Measurements from ENCODE around the gene PA2G4.
A peak's percentile ranks its signal among the peaks of the same experiment; 100 is the strongest.

The PA2G4 gene

DNA sequence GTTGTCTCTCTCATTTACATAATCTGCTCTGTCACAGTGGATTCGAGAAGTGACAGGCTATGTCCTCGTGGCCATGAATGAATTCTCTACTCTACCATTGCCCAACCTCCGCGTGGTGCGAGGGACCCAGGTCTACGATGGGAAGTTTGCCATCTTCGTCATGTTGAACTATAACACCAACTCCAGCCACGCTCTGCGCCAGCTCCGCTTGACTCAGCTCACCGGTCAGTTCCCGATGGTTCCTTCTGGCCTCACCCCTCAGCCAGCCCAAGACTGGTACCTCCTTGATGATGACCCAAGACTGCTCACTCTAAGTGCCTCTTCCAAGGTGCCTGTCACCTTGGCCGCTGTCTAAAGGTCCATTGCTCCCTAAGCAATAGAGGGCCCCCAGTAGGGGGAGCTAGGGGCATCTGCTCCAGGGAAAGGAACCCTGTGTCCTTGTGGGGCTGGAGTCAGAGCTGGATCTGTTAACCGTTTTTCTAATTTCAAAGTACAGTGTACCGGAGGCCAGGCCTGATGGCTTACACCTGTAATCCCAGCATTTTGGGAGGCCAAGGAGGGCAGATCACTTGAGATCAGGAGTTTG lies 19.3 kb upstream of the PA2G4 start:
- DNase-seq (ENCODE audit: low read depth), result no peak
- 0 out of 2 replicates have a peak, but pooled peaks have one; percentile 7 for TF ChIP-seq CTCF (IDR thresholded peaks at IDR 0.05; ENCODE audit: control insufficient read depth, extremely low read depth, insufficient read depth)
- H3K4me3 ChIP-seq (ENCODE audit: low read depth, low read length), result no peak overlapping the region

DNA sequence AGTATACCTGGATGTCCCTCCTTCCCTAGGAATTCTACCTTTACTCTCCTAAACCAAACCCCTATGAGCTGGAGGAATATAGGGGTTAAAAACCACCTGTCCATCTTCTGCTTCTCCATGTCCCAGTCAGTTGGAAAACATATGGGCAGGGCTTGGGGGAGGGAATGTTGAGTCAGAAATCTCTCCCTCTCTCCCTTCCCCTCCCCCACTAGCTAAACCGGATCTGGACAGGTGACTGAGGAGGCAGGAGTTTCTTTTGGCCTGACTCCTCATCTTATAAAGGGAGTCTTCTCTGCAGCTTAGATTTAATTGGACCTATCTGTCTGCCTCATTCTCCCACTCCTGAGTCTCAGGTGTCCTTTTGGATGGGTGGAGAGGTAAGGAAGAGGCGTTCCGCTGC lies 18.3 kb upstream of the PA2G4 start:
- DNase-seq (ENCODE audit: low read depth), result peak; percentile 95
- TF ChIP-seq CTCF (IDR thresholded peaks at IDR 0.05; ENCODE audit: control insufficient read depth, extremely low read depth, insufficient read depth), result no peak
- H3K4me3 ChIP-seq (ENCODE audit: low read depth, low read length), result peak overlapping the region; percentile 29

DNA sequence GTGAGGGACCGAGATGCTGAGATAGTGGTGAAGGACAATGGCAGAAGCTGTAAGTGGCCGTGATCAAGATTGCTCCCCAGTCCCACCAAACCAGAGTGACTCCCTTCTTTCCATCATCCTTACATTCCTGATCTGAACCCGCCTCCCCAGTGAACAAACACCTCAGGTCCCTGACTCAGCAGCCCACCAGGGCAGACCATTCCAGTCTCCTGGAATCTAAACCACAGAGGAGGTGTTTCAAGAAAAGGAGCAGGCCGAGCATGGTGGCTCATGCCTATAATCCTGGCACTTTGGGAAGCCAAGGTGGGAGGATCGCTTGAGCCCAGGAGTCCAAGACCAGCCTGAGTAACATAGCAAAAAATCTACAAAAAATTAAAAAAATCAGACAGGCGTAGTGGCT lies 17.8 kb upstream of the PA2G4 start:
- no peak for DNase-seq (ENCODE audit: low read depth)
- no peak for TF ChIP-seq CTCF (IDR thresholded peaks at IDR 0.05; ENCODE audit: control insufficient read depth, extremely low read depth, insufficient read depth)
- peak overlapping the region; percentile 29 for H3K4me3 ChIP-seq (ENCODE audit: low read depth, low read length)

DNA sequence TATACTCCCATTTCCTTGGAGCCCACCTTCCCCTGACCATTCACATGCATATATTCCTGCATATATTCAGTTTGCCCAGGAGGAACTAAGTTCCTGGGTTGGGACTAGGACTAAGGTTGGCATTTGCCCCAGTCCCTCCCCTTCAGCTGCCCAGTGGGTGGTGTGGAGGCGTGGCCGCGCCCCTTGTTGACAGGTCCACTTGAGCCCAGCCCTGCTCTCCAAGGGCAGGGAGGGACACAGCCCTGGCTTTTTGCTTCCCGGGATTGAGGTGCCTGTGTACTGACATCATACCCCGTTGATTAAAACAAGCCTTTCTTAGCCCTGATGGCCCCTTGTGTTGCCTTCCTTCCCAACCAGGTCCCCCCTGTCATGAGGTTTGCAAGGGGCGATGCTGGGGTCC lies 17.1 kb upstream of the PA2G4 start:
- no peak overlapping the region for H3K4me3 ChIP-seq (ENCODE audit: low read depth, low read length)
- no peak for TF ChIP-seq CTCF (IDR thresholded peaks at IDR 0.05; ENCODE audit: control insufficient read depth, extremely low read depth, insufficient read depth)
- peak; percentile 67 for DNase-seq (ENCODE audit: low read depth)

DNA sequence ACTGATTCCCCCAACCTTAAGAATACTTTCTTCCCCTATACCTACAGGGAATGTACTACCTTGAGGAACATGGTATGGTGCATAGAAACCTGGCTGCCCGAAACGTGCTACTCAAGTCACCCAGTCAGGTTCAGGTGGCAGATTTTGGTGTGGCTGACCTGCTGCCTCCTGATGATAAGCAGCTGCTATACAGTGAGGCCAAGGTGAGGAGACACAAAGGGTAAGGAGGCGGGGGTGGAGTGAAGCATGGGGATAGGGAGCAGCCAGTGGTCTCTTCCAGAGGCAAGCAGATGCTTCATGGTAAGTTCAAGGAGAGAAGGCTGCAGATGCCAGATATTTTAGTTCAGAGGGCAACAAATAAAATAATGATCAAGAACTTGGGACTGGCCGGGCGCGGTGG lies 6.6 kb upstream of the PA2G4 start:
- no peak for DNase-seq (ENCODE audit: low read depth)
- H3K4me3 ChIP-seq (ENCODE audit: low read depth, low read length), result no peak overlapping the region
- no peak for TF ChIP-seq CTCF (IDR thresholded peaks at IDR 0.05; ENCODE audit: control insufficient read depth, extremely low read depth, insufficient read depth)

- no peak for DNase-seq (ENCODE audit: low read depth)
- no peak overlapping the region for H3K4me3 ChIP-seq (ENCODE audit: low read depth, low read length)
- no peak for TF ChIP-seq CTCF (IDR thresholded peaks at IDR 0.05; ENCODE audit: control insufficient read depth, extremely low read depth, insufficient read depth)
Measured at GRCh38 chr12:56098592-56098991, 5.8 kb upstream of the PA2G4 start.

GRCh38 chr12:56099787-56100186 lies 4.6 kb upstream of the PA2G4 start:
- H3K4me3 ChIP-seq (ENCODE audit: low read depth, low read length), result no peak overlapping the region
- DNase-seq (ENCODE audit: low read depth), result no peak
- no peak for TF ChIP-seq CTCF (IDR thresholded peaks at IDR 0.05; ENCODE audit: control insufficient read depth, extremely low read depth, insufficient read depth)

Measured in LNCaP clone FGC (cell line).